Gastroesophageal sphincter (tissue), 3 donors: Measurements from ENCODE around the gene KCNJ12.

Experiments used
- POLR2A ChIP-seq, 2 donors: fragments of 450-650 bp; IDR thresholded peaks; one replicate each; pipeline ENCODE4 v1.6.1; 2017; ENCODE audit warnings: antibody characterized with exemption in 2 of 2, mild to moderate bottlenecking in 2 of 2, moderate library complexity in 1 of 2
- TF ChIP-seq, protein P1 (sequence below), 4 experiments: fragments of 200-600 bp in 2 of 4; fragments of 450-650 bp in 2 of 4; sonication (generic) in 1 of 4; IDR thresholded peaks; one replicate each; pipeline ENCODE4 v1.5.1; 2017 to 2019; ENCODE audit warnings: antibody characterized with exemption in 4 of 4, mild to moderate bottlenecking in 2 of 4, moderate library complexity in 2 of 4

DNA sequence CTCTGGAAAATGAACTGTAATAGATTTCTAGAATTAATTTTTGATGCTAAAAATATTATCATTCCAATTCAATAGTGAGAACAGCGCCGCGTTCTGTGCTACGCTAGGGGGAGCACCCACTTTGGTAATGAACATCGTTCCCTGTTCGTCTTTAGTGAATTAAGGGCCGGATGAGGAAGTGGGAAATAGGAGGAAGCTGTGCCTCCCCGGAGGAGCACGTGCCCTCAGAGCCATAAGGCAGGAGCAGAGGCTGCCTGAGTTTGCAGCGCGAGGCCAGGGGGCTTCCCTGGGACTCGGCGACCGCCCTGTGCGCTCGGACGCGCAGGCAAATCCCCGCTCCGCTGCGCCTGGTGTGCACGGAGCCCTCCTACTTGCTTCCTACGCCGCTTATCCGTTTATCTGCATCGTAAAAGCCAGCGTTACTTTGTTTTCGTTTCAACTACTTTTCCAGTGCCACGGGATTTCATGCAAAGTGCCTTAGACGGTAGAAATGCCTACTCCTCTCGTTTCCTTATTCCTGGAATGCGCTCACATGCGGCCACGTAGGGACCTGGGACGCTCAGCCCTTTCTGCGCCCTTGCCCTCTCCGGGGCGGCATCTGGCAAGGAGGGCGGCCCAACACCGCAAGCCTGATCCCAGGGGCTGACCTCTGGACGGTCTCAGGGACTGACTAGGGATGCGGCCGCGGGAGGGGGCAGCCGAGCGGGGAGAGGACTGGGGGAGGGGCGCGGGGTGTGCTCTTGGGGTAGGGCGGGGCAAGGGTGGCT lies 76.4 kb downstream of the KCNJ12 start:
- TF ChIP-seq, protein P1, sequence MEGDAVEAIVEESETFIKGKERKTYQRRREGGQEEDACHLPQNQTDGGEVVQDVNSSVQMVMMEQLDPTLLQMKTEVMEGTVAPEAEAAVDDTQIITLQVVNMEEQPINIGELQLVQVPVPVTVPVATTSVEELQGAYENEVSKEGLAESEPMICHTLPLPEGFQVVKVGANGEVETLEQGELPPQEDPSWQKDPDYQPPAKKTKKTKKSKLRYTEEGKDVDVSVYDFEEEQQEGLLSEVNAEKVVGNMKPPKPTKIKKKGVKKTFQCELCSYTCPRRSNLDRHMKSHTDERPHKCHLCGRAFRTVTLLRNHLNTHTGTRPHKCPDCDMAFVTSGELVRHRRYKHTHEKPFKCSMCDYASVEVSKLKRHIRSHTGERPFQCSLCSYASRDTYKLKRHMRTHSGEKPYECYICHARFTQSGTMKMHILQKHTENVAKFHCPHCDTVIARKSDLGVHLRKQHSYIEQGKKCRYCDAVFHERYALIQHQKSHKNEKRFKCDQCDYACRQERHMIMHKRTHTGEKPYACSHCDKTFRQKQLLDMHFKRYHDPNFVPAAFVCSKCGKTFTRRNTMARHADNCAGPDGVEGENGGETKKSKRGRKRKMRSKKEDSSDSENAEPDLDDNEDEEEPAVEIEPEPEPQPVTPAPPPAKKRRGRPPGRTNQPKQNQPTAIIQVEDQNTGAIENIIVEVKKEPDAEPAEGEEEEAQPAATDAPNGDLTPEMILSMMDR (IDR thresholded peaks at IDR 0.05), result peak; percentile 29 to 74 (median 62)
- no peak for TF ChIP-seq POLR2A (IDR thresholded peaks at IDR 0.05)
